ENCODE results near the gene SPDYE4. TPM values are rescaled to one million over a fixed set of nuclear protein-coding genes. Genes with fewer than 3 reads are reported as not detected.

Gene SPDYE4
- total and polyA plus RNA-seq, 2 donors (not counting 1 experiment from before 2014, with no cell fraction given), result not detected

DNA sequence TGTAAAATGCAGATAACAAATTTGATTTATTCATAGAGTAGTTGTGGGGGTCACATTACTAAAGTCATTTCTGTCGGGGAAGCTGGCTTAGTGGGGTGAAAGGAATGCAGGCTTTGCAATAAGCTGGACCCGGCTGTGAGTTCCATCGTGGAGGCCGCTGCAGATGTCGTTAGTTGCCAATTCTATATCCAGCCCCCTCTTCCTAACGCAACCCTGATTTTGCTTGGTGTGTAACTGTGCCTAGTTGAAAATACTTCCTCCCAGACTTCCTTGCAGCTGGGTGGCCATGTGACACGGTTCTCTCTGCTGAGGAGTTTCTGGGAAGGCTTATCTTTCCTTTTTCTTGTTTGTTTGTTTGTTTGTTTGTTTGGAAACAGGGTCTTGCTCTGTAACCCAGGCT is 36.3 kb upstream of the SPDYE4 start:
- TF ChIP-seq EZH2 (IDR thresholded peaks at IDR 0.05; ENCODE audit: borderline replicate concordance, insufficient read depth, low read depth, low read length, poor library complexity, severe bottlenecking), result no peak
- TF ChIP-seq, protein P1, sequence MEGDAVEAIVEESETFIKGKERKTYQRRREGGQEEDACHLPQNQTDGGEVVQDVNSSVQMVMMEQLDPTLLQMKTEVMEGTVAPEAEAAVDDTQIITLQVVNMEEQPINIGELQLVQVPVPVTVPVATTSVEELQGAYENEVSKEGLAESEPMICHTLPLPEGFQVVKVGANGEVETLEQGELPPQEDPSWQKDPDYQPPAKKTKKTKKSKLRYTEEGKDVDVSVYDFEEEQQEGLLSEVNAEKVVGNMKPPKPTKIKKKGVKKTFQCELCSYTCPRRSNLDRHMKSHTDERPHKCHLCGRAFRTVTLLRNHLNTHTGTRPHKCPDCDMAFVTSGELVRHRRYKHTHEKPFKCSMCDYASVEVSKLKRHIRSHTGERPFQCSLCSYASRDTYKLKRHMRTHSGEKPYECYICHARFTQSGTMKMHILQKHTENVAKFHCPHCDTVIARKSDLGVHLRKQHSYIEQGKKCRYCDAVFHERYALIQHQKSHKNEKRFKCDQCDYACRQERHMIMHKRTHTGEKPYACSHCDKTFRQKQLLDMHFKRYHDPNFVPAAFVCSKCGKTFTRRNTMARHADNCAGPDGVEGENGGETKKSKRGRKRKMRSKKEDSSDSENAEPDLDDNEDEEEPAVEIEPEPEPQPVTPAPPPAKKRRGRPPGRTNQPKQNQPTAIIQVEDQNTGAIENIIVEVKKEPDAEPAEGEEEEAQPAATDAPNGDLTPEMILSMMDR (IDR thresholded peaks at IDR 0.05), result no peak
- DNase-seq (no peak), ATAC-seq (ENCODE audit: low read depth) (no peak)
- H3K9me3 ChIP-seq (ENCODE audit: control extremely low read depth in 1 of 3, control insufficient read depth in 2 of 3, insufficient read depth in 1 of 3, low read length in 2 of 3), result peaks cover 0 to 7% (median 1%) of the 10 kb centered on the region in 3 donors
- H3K4me2 ChIP-seq (replicated peaks; ENCODE audit: low read depth, low read length, poor library complexity, severe bottlenecking), result no peak overlapping the region
- intact Hi-C loops (cut with micrococcal nuclease), result no loop called here
- no CpG with 5 or more reads among the region's 7 CpGs for WGBS (ENCODE audit: insufficient coverage)
- peaks cover 0 to 3% (median 0%) of the 10 kb centered on the region in 4 experiments for H3K27me3 ChIP-seq (replicated peaks in 1 of 4; ENCODE audit: control extremely low read depth in 1 of 4, control insufficient read depth in 3 of 4, insufficient read depth in 4 of 4, low read length in 3 of 4)
- POLR2A ChIA-PET, result no interaction called here
- peaks cover 3 to 5% of the 10 kb centered on the region in 2 donors for H3K4me1 ChIP-seq (ENCODE audit: control insufficient read depth in 2 of 2, insufficient read depth in 2 of 2, low read length in 2 of 2)
- H3K36me3 ChIP-seq (replicated peaks in 1 of 2; ENCODE audit: control extremely low read depth in 1 of 2, control insufficient read depth in 1 of 2, extremely low read depth in 1 of 2, insufficient read depth in 2 of 2, low read length in 1 of 2), result no peaks in the 10 kb centered on the region
- peaks cover 1% of the 10 kb centered on the region for H3K9me3 Mint-ChIP-seq (ENCODE audit: insufficient read depth)
- H3K27ac ChIP-seq (ENCODE audit: low read length in 2 of 2), result no peak overlapping the region
- peaks cover 4% of the 10 kb centered on the region for H3K27me3 Mint-ChIP-seq
- no peak overlapping the region for H3K4me3 Mint-ChIP-seq
- CTCF ChIA-PET, result interaction anchor here (0.6 to 2.8 kb wide), 3 partner anchors 10 to 49 kb away, joined by 3 to 12 read pairs (median 4); no protein-coding TSS in a partner anchor
- H2AFZ ChIP-seq (ENCODE audit: insufficient read depth, low read depth, low read length, poor library complexity, severe bottlenecking), result no peak overlapping the region
- H3K79me2 ChIP-seq (ENCODE audit: control insufficient read depth, insufficient read depth, low read length), result no peaks in the 10 kb centered on the region
- no peaks in the 10 kb centered on the region for H4K20me1 ChIP-seq (ENCODE audit: control insufficient read depth, insufficient read depth, low read length, poor library complexity, severe bottlenecking)
- no peak overlapping the region for H3K9ac ChIP-seq (ENCODE audit: low read length)
- peaks cover 13% of the 10 kb centered on the region for H3K4me1 Mint-ChIP-seq
- H3K27ac Mint-ChIP-seq, result no peak overlapping the region
- H3K4me3 ChIP-seq (ENCODE audit: control extremely low read depth in 1 of 5, extremely low read depth in 1 of 5, insufficient read depth in 1 of 5, low read depth in 2 of 5, low read length in 4 of 5), result no peak overlapping the region

DNA sequence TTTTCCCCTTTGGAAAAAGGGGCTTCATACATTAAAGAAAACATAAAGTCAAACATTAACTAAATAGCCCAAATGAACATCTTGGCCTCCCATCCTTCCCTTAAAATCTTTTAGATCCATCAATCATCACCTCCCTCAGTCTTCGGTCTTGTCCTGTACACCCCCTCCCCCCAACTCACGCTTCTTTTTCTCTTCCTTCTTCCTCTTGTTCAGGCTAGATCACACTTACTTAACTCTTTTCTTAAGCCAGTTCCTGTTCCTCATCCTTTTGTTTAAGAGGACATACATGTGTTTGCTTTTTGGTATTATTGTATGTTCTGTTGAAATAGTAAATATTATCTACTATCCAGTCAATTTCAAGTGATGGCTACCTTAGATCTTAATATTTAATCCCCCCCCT is 35.3 kb upstream of the SPDYE4 start:
- H2AFZ ChIP-seq (ENCODE audit: insufficient read depth, low read depth, low read length, poor library complexity, severe bottlenecking), result no peak overlapping the region
- Mint-ChIP-seq H3K27me3 (peaks cover 6% of the 10 kb centered on the region), H3K4me3 (no peak overlapping the region), H3K27ac (no peak overlapping the region), H3K9me3 (ENCODE audit: insufficient read depth) (peaks cover 1% of the 10 kb centered on the region), H3K4me1 (peaks cover 10% of the 10 kb centered on the region)
- intact Hi-C loops (cut with micrococcal nuclease), result no loop called here
- no peak overlapping the region for H3K9ac ChIP-seq (ENCODE audit: low read length)
- TF ChIP-seq EZH2 (IDR thresholded peaks at IDR 0.05; ENCODE audit: borderline replicate concordance, insufficient read depth, low read depth, low read length, poor library complexity, severe bottlenecking), result no peak
- TF ChIP-seq, protein P1 (IDR thresholded peaks at IDR 0.05), result no peak
- peaks cover 0 to 6% (median 0%) of the 10 kb centered on the region in 4 experiments for H3K27me3 ChIP-seq (replicated peaks in 1 of 4; ENCODE audit: control extremely low read depth in 1 of 4, control insufficient read depth in 3 of 4, insufficient read depth in 4 of 4, low read length in 3 of 4)
- H3K4me1 ChIP-seq (ENCODE audit: control insufficient read depth in 2 of 2, insufficient read depth in 2 of 2, low read length in 2 of 2), result peaks cover 0 to 5% of the 10 kb centered on the region in 2 donors
- H3K36me3 ChIP-seq (replicated peaks in 1 of 2; ENCODE audit: control extremely low read depth in 1 of 2, control insufficient read depth in 1 of 2, extremely low read depth in 1 of 2, insufficient read depth in 2 of 2, low read length in 1 of 2), result no peaks in the 10 kb centered on the region
- POLR2A ChIA-PET, result no interaction called here
- WGBS (ENCODE audit: insufficient coverage), result 43% methylated on average over 1 of the region's 2 CpGs
- no peak overlapping the region for H3K4me2 ChIP-seq (replicated peaks; ENCODE audit: low read depth, low read length, poor library complexity, severe bottlenecking)
- no peak overlapping the region for H3K4me3 ChIP-seq (ENCODE audit: control extremely low read depth in 1 of 5, extremely low read depth in 1 of 5, insufficient read depth in 1 of 5, low read depth in 2 of 5, low read length in 4 of 5)
- DNase-seq, result no peak
- peaks cover 0 to 7% (median 1%) of the 10 kb centered on the region in 3 donors for H3K9me3 ChIP-seq (ENCODE audit: control extremely low read depth in 1 of 3, control insufficient read depth in 2 of 3, insufficient read depth in 1 of 3, low read length in 2 of 3)
- CTCF ChIA-PET, result interaction anchor here (1.0 to 2.8 kb wide), 3 partner anchors 9 to 48 kb away, joined by 3 to 12 read pairs (median 3); no protein-coding TSS in a partner anchor
- H4K20me1 ChIP-seq (ENCODE audit: control insufficient read depth, insufficient read depth, low read length, poor library complexity, severe bottlenecking), result no peaks in the 10 kb centered on the region
- H3K79me2 ChIP-seq (ENCODE audit: control insufficient read depth, insufficient read depth, low read length), result no peaks in the 10 kb centered on the region
- no peak for ATAC-seq (ENCODE audit: low read depth)
- H3K27ac ChIP-seq (ENCODE audit: low read length in 2 of 2), result no peak overlapping the region
